Measurements from ENCODE around the gene GYG1. TPM values are rescaled to one million over a fixed set of nuclear protein-coding genes. Genes with fewer than 3 reads are reported as not detected.
A peak's percentile ranks its signal among the peaks of the same experiment; 100 is the strongest.

GYG1 gene
- total RNA-seq, 8 experiments from 2014 or later, result 14.0 to 40.3 (median 23.5) TPM

DNA sequence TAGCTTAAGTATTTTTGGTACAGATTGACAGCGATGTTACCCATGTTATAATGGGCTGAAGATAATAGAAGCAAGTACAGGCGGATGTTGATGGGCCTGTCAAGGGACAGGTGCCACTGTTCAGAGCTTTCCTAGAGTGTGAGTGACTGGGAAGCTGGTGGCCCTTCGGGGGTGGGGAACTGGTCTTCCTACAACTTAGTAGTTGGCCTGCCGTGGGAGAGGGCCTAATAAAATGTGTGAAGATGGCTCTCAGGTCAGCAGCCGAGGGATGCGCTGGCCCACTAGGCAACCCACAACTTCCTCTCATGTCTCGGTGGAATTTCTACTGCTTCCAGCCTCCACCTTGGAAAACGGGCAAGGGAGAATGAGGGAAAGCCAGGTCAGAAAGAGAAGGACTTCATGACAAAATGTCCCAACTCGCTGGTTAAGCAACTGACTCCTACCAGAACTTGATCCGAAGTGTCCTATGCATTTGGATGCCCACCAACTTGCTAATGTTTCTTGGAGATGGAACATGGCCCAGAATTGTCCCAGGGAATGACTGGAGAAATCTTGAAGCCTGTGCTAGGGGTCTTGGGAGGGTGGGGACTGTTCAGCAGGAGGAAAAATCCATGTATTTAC lies 1.4 kb downstream of the GYG1 start:
- Histone ChIP-seq H3K4me1 (replicated peaks in 1 of 2) (no peaks in the 10 kb centered on the region), H3K27ac (no peak overlapping the region), H3K4me3 (peak overlapping the region in 4 of 5 donors; percentile 52 to 74 (median 62))
- in situ Hi-C loops (cut with MboI; ENCODE audit: low pct_unique_long_range_greater_than_20kb in 2 of 9, low sequenced_read_pairs in 9 of 9, unreplicated experiment in 9 of 9), result no loop called here
- no peak for ATAC-seq (replicated peaks in 6 of 8)
- 78 to 98% (median 87%) methylated on average over 1 to 8 of the region's 10 CpGs; no CpG with 5 or more reads in 1 of the 10 experiments for WGBS, 10 experiments

- in situ Hi-C loops (cut with MboI; ENCODE audit: low pct_unique_long_range_greater_than_20kb in 2 of 9, low sequenced_read_pairs in 9 of 9, unreplicated experiment in 9 of 9), result no loop called here
- H3K4me1 ChIP-seq (replicated peaks in 1 of 2), result peaks cover 0 to 5% of the 10 kb centered on the region in 2 donors
- no peak for ATAC-seq (replicated peaks in 6 of 8)
- H3K4me3 ChIP-seq, result no peak overlapping the region
- WGBS, 10 experiments, result 100% methylated on average over 1 of the region's 1 CpG; no CpG with 5 or more reads in 7 of the 10 experiments
- H3K27ac ChIP-seq, result no peak overlapping the region
Measured at GRCh38 chr3:148997623-148998022, 6.3 kb downstream of the GYG1 start.

GRCh38 chr3:148998297-148998696 lies 7.0 kb downstream of the GYG1 start:
- ATAC-seq (replicated peaks in 6 of 8), result no peak
- Histone ChIP-seq H3K27ac (no peak overlapping the region), H3K4me1 (replicated peaks in 1 of 2) (peaks cover 0 to 5% of the 10 kb centered on the region in 2 donors), H3K4me3 (no peak overlapping the region)
- in situ Hi-C loops (cut with MboI; ENCODE audit: low pct_unique_long_range_greater_than_20kb in 2 of 9, low sequenced_read_pairs in 9 of 9, unreplicated experiment in 9 of 9), result no loop called here
- WGBS, 10 experiments, result 81 to 95% (median 84%) methylated on average over 3 to 5 of the region's 5 CpGs; no CpG with 5 or more reads in 1 of the 10 experiments

DNA sequence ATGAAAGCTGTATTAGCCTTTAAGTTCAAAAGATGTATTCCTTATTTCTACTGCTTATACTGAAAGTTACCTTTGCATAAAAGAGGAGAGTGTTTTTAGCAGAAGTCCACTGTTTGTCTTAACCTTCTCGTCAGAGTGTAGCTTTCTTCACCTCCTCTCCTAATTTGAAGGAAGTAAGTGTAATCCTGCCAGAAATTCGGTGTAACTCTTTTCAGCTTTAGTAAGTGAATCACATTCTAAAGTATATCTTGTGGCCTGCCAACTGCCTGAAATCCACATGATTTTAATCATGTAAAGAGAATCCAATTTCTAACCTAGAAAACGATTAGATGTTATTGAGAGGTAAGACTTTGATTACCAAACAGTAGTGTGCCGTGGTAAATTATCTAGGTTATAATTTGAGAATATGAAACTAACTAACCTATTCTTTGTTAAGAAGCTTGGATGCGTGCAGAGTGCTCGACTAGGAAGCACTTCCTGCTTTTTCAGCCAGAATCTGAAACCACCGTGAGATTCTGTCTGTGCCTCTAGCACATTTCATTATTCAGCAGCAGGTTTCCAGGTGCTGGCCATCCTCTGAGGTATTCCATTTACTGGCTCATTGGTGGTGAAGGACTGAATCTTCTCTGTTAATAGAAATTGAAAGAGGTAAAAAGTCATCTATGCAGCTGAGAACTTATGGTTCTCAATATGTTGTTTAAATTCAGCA lies 7.5 kb downstream of the GYG1 start:
- no peak overlapping the region for H3K27ac ChIP-seq

GRCh38 chr3:148999806-149000205 lies 8.5 kb downstream of the GYG1 start:
- H3K4me1 ChIP-seq (replicated peaks in 1 of 2), result peaks cover 0 to 7% of the 10 kb centered on the region in 2 donors
- H3K27ac ChIP-seq, result no peak overlapping the region
- H3K4me3 ChIP-seq, result no peak overlapping the region
- 28 to 100% (median 75%) methylated on average over 1 to 3 of the region's 3 CpGs for WGBS, 10 experiments
- ATAC-seq (replicated peaks in 6 of 8), result no peak
- in situ Hi-C loops (cut with MboI; ENCODE audit: low pct_unique_long_range_greater_than_20kb in 2 of 9, low sequenced_read_pairs in 9 of 9, unreplicated experiment in 9 of 9), result no loop called here

More for the DNA sequence above, 7.5 kb downstream of the GYG1 start:
- in situ Hi-C loops (cut with MboI; ENCODE audit: low pct_unique_long_range_greater_than_20kb in 2 of 9, low sequenced_read_pairs in 9 of 9, unreplicated experiment in 9 of 9), result no loop called here
- ATAC-seq (replicated peaks in 6 of 8), result no peak
- no peak overlapping the region for H3K4me3 ChIP-seq
- peaks cover 0 to 5% of the 10 kb centered on the region in 2 donors for H3K4me1 ChIP-seq (replicated peaks in 1 of 2)
- WGBS, 10 experiments, result 55 to 82% (median 70%) methylated on average over 2 to 7 of the region's 7 CpGs

GRCh38 chr3:149000206-149000745 lies 8.9 kb downstream of the GYG1 start:
- H3K4me1 ChIP-seq (replicated peaks in 1 of 2), result peaks cover 0 to 7% of the 10 kb centered on the region in 2 donors
- WGBS, 10 experiments, result 60 to 100% (median 90%) methylated on average over 1 to 3 of the region's 3 CpGs; no CpG with 5 or more reads in 1 of the 10 experiments
- no peak overlapping the region for H3K27ac ChIP-seq
- no peak for ATAC-seq (replicated peaks in 6 of 8)
- H3K4me3 ChIP-seq, result no peak overlapping the region
- in situ Hi-C loops (cut with MboI; ENCODE audit: low pct_unique_long_range_greater_than_20kb in 2 of 9, low sequenced_read_pairs in 9 of 9, unreplicated experiment in 9 of 9), result no loop called here

DNA sequence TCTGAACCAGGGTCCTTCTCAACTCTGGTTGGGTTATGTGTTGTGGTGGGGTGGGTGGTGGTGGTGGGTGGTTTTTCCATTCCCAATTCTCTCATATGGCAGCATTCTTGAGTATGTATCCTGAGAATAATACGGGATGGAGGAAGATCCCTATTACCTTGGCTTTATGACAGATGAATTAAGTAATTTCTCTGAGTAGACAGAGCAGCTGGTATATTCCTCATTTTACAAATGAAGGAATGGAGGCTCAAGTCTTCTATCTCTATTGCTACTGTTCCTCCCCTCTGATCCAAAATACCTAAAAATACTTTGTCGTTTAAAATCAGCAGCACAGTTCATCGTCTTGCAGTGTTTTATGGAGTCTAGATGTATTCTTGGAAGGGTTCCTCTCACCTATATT lies 10.4 kb downstream of the GYG1 start:
- Histone ChIP-seq H3K4me3 (no peak overlapping the region), H3K4me1 (replicated peaks in 1 of 2) (peaks cover 0 to 7% of the 10 kb centered on the region in 2 donors), H3K27ac (no peak overlapping the region)
- no peak for ATAC-seq (replicated peaks in 6 of 8)
- in situ Hi-C loops (cut with MboI; ENCODE audit: low pct_unique_long_range_greater_than_20kb in 2 of 9, low sequenced_read_pairs in 9 of 9, unreplicated experiment in 9 of 9), result no loop called here
- WGBS, 10 experiments, result 80 to 100% (median 98%) methylated on average over 1 to 3 of the region's 3 CpGs; no CpG with 5 or more reads in 1 of the 10 experiments

GRCh38 chr3:149003653-149004305 lies 12.4 kb downstream of the GYG1 start:
- 60 to 100% (median 88%) methylated on average over 1 to 6 of the region's 6 CpGs; no CpG with 5 or more reads in 1 of the 10 experiments for WGBS, 10 experiments
- in situ Hi-C loops (cut with MboI; ENCODE audit: low pct_unique_long_range_greater_than_20kb in 2 of 9, low sequenced_read_pairs in 9 of 9, unreplicated experiment in 9 of 9), result no loop called here
- no peak overlapping the region for H3K4me3 ChIP-seq
- no peak for ATAC-seq (replicated peaks in 6 of 8)
- no peak overlapping the region for H3K27ac ChIP-seq
- peaks cover 0 to 7% of the 10 kb centered on the region in 2 donors for H3K4me1 ChIP-seq (replicated peaks in 1 of 2)

GRCh38 chr3:149004622-149005021 lies 13.3 kb downstream of the GYG1 start:
- H3K27ac ChIP-seq, result no peak overlapping the region
- ATAC-seq (replicated peaks in 6 of 8), result peak in 1 of 8 experiments; percentile 12
- in situ Hi-C loops (cut with MboI; ENCODE audit: low pct_unique_long_range_greater_than_20kb in 2 of 9, low sequenced_read_pairs in 9 of 9, unreplicated experiment in 9 of 9), result no loop called here
- H3K4me3 ChIP-seq, result no peak overlapping the region
- 0 to 100% (median 55%) methylated on average over 1 to 4 of the region's 4 CpGs; no CpG with 5 or more reads in 2 of the 10 experiments for WGBS, 10 experiments
- peaks cover 0 to 7% of the 10 kb centered on the region in 2 donors for H3K4me1 ChIP-seq (replicated peaks in 1 of 2)

DNA sequence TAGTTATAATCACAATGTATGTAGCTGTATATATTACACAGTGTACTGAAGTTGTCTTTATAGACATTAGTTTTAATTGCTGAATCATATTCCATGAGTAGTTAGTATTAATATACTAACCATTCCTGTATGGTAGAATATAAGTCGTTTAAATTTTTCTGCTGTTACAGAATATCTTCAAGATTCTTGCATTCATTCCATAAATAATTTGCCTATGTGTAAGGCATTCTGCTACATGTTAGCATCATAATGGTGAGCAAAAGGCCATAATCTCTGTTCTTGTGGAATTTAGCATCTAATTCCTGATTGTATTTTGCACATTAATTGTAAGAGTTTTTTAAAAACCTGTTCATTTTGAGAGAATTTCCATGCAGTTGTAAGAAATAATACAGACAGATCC lies 14.1 kb downstream of the GYG1 start:
- WGBS, 10 experiments, result 29 to 100% (median 88%) methylated on average over 1 of the region's 1 CpG; no CpG with 5 or more reads in 3 of the 10 experiments
- ATAC-seq (replicated peaks in 6 of 8), result no peak

GRCh38 chr3:149007567-149008257 lies 16.4 kb downstream of the GYG1 start:
- ATAC-seq (replicated peaks in 6 of 8), result no peak
- H3K27ac ChIP-seq, result no peak overlapping the region
- in situ Hi-C loops (cut with MboI; ENCODE audit: low pct_unique_long_range_greater_than_20kb in 2 of 9, low sequenced_read_pairs in 9 of 9, unreplicated experiment in 9 of 9), result no loop called here
- H3K4me1 ChIP-seq (replicated peaks in 1 of 2), result peaks cover 0 to 2% of the 10 kb centered on the region in 2 donors
- 81 to 100% (median 90%) methylated on average over 1 to 6 of the region's 7 CpGs; no CpG with 5 or more reads in 1 of the 10 experiments for WGBS, 10 experiments
- H3K4me3 ChIP-seq, result no peak overlapping the region

More for the DNA sequence above, 14.1 kb downstream of the GYG1 start:
- Histone ChIP-seq H3K27ac (no peak overlapping the region), H3K4me3 (no peak overlapping the region), H3K4me1 (replicated peaks in 1 of 2) (peaks cover 0 to 2% of the 10 kb centered on the region in 2 donors)
- in situ Hi-C loops (cut with MboI; ENCODE audit: low pct_unique_long_range_greater_than_20kb in 2 of 9, low sequenced_read_pairs in 9 of 9, unreplicated experiment in 9 of 9), result no loop called here

DNA sequence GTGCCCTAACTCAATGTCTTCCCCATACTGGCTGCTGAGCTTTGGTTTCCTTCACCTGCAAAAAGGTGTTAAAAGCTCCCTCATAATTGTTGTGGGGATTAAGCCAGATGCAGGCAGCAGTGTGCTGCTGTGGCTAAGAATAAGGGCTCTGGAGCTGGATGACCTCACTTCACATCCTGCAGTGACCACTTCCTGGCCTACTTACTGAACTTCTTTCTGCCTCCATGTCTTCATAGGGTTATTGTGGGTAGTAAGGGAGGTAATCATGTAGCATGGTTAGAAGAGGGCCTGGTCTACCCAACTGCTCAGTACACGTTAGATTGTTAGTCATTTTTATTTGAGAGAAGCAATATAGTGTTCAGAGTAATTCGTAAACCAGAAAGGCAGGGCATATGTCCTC lies 18.4 kb downstream of the GYG1 start:
- Histone ChIP-seq H3K4me1 (replicated peaks in 1 of 2) (no peaks in the 10 kb centered on the region), H3K4me3 (no peak overlapping the region), H3K27ac (no peak overlapping the region)
- in situ Hi-C loops (cut with MboI; ENCODE audit: low pct_unique_long_range_greater_than_20kb in 2 of 9, low sequenced_read_pairs in 9 of 9, unreplicated experiment in 9 of 9), result no loop called here
- no peak for ATAC-seq (replicated peaks in 6 of 8)
- WGBS, 10 experiments, result 89 to 100% (median 100%) methylated on average over 1 to 2 of the region's 2 CpGs; no CpG with 5 or more reads in 1 of the 10 experiments

Data from motor neuron (in vitro differentiated cells).